GM18951 (cell line): ENCODE measurements around the gene CCR2.
"Not testable (repeated sequence)": the region's sequence is repeated elsewhere in the genome, so short reads cannot be mapped to it uniquely, and the experiment has no call there.

ENCODE experiments used
- POLR2A ChIP-seq: IDR thresholded peaks from 4 replicates; pipeline ENCODE4 v1.6.1; 2011; ENCODE audit warnings: mild to moderate bottlenecking; ENCODE audit not compliant: insufficient read length, insufficient read depth; ENCODE audit errors: extremely low read depth
- in situ Hi-C: fragments of 300-500 bp; cut with MboI; formaldehyde crosslinking; loops from one replicate; pipeline ENCODE4 v1.12.0; 2022; ENCODE audit warnings: low sequenced_read_pairs, mixed read lengths, inconsistent platforms; ENCODE audit not compliant: unreplicated experiment

CCR2 gene

DNA sequence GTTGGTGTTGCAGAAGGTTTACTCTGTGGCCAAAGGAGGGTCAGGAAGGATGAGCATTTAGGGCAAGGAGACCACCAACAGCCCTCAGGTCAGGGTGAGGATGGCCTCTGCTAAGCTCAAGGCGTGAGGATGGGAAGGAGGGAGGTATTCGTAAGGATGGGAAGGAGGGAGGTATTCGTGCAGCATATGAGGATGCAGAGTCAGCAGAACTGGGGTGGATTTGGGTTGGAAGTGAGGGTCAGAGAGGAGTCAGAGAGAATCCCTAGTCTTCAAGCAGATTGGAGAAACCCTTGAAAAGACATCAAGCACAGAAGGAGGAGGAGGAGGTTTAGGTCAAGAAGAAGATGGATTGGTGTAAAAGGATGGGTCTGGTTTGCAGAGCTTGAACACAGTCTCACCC is 20.8 kb downstream of the CCR2 start:
- in situ Hi-C loops = loop anchor here (10.0 kb wide), 3 partner anchors 160 to 430 kb away; partner anchors contain the start of gene CXCR6
- no peak for TF ChIP-seq POLR2A

DNA sequence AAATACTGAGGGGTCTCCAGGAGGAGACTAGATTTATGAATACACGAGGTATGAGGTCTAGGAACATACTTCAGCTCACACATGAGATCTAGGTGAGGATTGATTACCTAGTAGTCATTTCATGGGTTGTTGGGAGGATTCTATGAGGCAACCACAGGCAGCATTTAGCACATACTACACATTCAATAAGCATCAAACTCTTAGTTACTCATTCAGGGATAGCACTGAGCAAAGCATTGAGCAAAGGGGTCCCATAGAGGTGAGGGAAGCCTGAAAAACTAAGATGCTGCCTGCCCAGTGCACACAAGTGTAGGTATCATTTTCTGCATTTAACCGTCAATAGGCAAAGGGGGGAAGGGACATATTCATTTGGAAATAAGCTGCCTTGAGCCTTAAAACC is 21.3 kb downstream of the CCR2 start:
- TF ChIP-seq POLR2A = no peak
- in situ Hi-C loops = loop anchor here (10.0 kb wide), 3 partner anchors 160 to 430 kb away; partner anchors contain the start of gene CXCR6

DNA sequence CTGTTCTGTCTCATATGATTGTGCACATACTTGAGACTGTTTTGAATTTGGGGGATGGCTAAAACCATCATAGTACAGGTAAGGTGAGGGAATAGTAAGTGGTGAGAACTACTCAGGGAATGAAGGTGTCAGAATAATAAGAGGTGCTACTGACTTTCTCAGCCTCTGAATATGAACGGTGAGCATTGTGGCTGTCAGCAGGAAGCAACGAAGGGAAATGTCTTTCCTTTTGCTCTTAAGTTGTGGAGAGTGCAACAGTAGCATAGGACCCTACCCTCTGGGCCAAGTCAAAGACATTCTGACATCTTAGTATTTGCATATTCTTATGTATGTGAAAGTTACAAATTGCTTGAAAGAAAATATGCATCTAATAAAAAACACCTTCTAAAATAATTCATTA is 21.9 kb downstream of the CCR2 start:
- in situ Hi-C loops = loop anchor here (10.0 kb wide), 3 partner anchors 161 to 431 kb away; partner anchors contain the start of gene CXCR6
- TF ChIP-seq POLR2A = no peak

GRCh38 chr3:46378426-46378942 is 24.6 kb downstream of the CCR2 start:
- in situ Hi-C loops = loop anchor here (10.0 kb wide), 3 partner anchors 164 to 434 kb away; partner anchors contain the start of gene CXCR6
- no peak for TF ChIP-seq POLR2A

GRCh38 chr3:46380471-46381221 is 26.7 kb downstream of the CCR2 start:
- in situ Hi-C loops = no loop called here

GRCh38 chr3:46381625-46382024 is 27.7 kb downstream of the CCR2 start:
- TF ChIP-seq POLR2A = no peak
- in situ Hi-C loops = no loop called here

More at GRCh38 chr3:46380471-46381221, 26.7 kb downstream of the CCR2 start:
- no peak for TF ChIP-seq POLR2A

DNA sequence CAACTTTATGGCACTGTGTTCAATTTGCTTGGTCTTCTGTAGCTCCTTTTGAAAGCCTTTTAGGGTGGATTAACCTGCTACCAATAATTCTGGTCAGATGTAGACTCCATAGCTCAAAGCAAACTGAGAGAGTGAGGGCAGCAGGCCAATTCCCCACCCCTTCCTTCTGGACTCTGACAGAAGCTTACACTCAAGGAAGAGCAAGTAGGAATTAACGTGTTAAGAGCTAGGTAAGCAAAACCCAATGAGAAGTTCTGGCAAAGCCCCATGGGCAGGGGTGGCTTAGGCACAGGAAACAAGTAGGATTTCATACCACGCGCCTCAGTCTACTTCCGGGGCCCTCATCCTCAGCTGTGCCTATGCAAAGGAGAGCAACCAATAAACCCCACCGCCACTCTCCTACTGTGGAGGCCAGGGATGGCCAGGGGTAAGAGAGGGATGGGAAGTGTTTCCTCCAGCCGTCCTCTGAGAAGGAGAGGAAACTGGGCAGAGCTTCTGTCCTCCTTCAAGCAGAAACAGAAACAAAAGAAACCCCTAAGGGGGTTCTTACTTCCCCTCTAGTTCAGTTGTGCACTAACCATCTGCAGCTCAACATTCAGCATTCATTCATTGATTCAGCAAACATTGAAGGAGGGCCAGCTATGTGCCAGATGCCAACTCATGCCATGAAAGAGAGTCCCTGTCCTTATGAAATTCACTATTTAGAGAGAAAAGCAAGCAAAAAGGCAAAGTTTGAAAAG is 29.5 kb downstream of the CCR2 start:
- no peak for TF ChIP-seq POLR2A
- in situ Hi-C loops = no loop called here

DNA sequence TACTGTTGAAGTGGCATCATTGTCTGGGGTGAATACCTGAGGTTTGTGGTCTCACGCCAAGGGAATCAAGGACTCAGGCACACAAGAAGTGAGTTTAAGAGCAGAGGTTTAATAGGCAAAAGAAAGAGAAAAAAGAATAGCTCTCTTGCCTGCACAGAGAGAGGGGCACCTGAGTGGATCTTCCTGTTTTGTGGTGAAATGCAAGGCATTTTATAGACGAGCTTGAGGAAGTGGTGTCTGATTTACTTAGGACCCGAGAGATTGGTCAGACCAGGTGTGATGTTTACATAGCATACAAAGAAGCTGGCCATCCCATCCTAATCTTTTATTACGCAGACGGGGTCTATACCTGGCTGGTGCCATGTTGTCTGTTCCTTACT is 30.0 kb downstream of the CCR2 start:
- in situ Hi-C loops = no loop called here
- TF ChIP-seq POLR2A = no peak

GRCh38 chr3:46386205-46386604 is 32.3 kb downstream of the CCR2 start:
- in situ Hi-C loops = no loop called here
- TF ChIP-seq POLR2A = no peak

DNA sequence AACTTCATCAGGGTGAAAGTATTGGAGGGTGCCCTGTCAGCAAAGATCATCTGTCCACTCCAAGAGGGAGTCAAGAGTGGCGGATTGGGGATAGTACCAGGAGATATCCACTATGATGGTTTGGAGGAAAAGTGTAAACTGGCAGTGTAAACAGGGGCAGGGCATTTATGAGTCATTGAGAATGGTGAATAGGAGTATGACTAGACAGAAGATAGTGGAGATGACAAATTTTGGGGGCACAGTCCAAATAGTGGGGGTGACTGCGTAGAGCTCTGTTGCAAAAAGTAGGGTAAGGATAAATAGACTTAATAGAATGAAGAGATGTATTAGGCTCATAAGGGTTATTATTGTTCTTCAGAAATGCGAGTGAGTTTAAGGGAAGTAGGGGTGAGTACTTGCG is 34.9 kb downstream of the CCR2 start:
- in situ Hi-C loops = not testable (repeated sequence)

DNA sequence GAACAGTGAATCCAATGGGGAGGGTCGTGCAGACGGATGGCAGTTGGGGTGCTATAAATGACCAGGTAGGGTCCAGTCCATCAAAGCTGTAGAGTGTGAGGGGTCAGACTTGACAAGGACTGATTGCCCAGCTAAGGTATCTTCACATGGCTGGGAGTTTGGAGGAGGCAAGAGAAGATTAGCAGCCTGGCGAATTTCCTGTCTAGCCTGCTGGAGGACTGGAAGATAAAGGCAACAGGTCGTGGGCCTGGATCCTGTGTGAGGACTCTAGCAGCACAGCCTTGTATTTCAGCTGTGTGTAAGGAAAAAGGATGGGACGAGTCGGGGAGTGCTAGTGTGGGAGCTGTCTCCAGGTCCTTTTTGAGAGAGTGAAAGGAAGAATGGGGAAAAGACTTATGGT is 35.4 kb downstream of the CCR2 start:
- in situ Hi-C loops = no loop called here

GRCh38 chr3:46391526-46391925 is 37.6 kb downstream of the CCR2 start:
- in situ Hi-C loops = not testable (repeated sequence)

More for the DNA sequence above, 35.4 kb downstream of the CCR2 start:
- TF ChIP-seq POLR2A = no peak

DNA sequence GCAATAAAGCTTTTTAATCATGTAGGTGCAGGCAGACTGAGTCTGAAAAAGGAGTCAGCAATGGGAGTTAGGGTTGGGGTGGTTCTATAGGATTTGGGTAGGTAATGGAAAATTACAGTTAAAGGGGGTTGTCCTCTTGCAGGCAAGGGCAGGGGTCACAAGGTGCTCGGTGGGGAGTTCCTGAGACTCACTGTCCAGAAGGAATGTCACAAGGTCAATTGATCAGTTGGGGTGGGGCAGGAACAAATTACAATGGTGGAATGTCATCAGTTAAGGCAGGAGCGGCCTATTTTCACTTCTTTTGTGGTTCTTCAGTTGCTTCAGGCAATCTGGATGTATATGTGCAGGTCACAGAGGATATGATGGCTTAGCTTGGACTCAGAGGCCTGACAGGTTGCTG is 39.1 kb downstream of the CCR2 start:
- in situ Hi-C loops = no loop called here
- TF ChIP-seq POLR2A = no peak

DNA sequence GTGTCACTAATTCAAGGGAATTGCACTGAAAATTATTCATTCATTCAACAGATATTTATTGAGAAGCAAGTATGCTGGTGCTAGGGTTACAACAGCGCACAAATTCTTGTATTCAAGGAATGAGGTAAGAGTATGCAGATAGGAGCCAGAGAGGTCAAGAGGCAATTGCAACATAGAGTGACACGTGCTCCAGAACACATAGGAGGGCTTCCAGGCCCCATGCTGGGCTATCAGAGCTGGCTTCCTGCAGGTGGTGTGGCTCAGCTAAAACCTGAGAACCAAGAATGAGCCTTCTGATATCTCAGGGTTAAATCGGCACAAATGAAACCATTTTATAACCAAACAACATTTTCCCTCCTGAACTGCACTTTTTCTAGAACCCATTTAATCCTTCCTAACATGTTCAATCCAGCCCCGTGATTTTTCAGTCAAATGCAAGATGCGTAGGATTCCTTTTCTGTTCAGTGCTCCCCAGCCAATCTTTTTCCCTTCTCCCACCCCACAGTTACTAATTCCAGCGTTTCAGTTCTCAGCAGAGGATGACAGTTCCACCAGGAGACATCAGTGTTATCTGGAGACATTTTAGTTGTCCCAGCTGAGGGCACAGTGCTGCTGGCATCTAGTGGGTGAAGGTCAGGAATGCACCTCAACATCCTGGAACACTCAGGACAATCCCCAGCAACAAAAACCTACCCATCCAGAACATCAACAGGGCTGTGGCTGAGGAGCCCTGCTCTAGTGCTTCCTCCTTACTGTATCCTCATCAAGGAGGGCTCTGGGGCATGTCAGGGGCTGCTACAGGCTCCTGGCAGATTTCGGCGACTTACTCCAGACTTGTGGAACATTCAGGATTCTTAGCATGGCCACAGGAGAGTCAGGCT is 39.9 kb downstream of the CCR2 start:
- in situ Hi-C loops = no loop called here
- TF ChIP-seq POLR2A = no peak
